ENCODE results near the gene TAF11L13.

The TAF11L13 gene

GRCh38 chr5:17679597-17680203 lies 47.8 kb downstream of the TAF11L13 start:
- Histone ChIP-seq H3K4me3 (ENCODE audit: low read depth, low read length) (no peak overlapping the region), H3K9me3 (ENCODE audit: control insufficient read depth, insufficient read depth, low read depth, low read length) (no peaks in the 10 kb centered on the region), H3K4me1 (ENCODE audit: control insufficient read depth, insufficient read depth, low read length) (no peaks in the 10 kb centered on the region), H3K9ac (ENCODE audit: low read length) (no peak overlapping the region), H3K36me3 (ENCODE audit: control insufficient read depth, insufficient read depth, low read length) (no peaks in the 10 kb centered on the region), H3K27ac (ENCODE audit: low read depth, low read length) (no peak overlapping the region), H3K27me3 (ENCODE audit: control insufficient read depth, insufficient read depth, low read length) (no peaks in the 10 kb centered on the region)

DNA sequence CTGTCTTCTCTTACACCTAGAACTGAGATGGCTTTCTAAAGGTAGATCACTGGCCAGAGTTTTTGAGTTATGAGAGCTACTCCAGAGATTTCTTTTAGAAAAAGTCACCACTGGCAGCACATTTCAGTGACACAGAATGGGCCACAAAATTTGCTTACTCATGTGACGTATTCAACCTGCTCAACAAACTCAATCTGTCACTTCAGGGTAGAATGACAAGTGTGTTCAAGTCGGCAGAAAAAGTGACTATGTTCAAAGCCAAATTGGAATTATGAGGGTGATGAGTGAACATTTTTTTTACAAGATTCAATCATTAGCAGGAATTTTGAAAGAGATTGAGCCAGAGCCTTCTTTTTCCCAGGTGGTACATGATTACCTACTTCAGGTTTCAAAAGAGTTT lies 48.8 kb downstream of the TAF11L13 start:
- H3K9ac ChIP-seq (ENCODE audit: low read length), result no peak overlapping the region
- no peak overlapping the region for H3K27ac ChIP-seq (ENCODE audit: low read depth, low read length)
- H3K4me1 ChIP-seq (ENCODE audit: control insufficient read depth, insufficient read depth, low read length), result no peaks in the 10 kb centered on the region
- H3K36me3 ChIP-seq (ENCODE audit: control insufficient read depth, insufficient read depth, low read length), result no peaks in the 10 kb centered on the region
- no peak overlapping the region for H3K4me3 ChIP-seq (ENCODE audit: low read depth, low read length)
- no peaks in the 10 kb centered on the region for H3K9me3 ChIP-seq (ENCODE audit: control insufficient read depth, insufficient read depth, low read depth, low read length)
- no peaks in the 10 kb centered on the region for H3K27me3 ChIP-seq (ENCODE audit: control insufficient read depth, insufficient read depth, low read length)

Data from HUES6 (cell line).